K562 (cell line): Measurements from ENCODE around the gene SLC35E2B. TPM values are rescaled to one million over a fixed set of nuclear protein-coding genes. Genes with fewer than 3 reads are reported as not detected.
A peak's percentile ranks its signal among the peaks of the same experiment; 100 is the strongest.

Source experiments
- CC2D1A ChIP-seq: fragments of 450-650 bp; IDR thresholded peaks from 2 replicates; pipeline ENCODE4 v1.6.1; 2017; ENCODE audit warnings: mild to moderate bottlenecking
- ELF1 ChIP-seq: fragments of 200-800 bp; sonication (Bioruptor generic); IDR thresholded peaks from 2 replicates; pipeline ENCODE4 v1.6.1; 2016; ENCODE audit warnings: missing genetic modification characterization, missing compliant biosample characterization
- JUN ChIP-seq, 2 experiments: sonication (generic) in 1 of 2; formaldehyde crosslinking in 1 of 2; IDR thresholded peaks; 2 replicates each; pipeline versions ENCODE4 v1.6.1 to v1.8.0; 2012 to 2022; ENCODE audit warnings: borderline replicate concordance in 2 of 2, mild to moderate bottlenecking in 2 of 2, improper control_type of control experiment in 1 of 2, low read depth in 1 of 2, low read length in 1 of 2, missing genetic modification reagents in 1 of 2
- NONO ChIP-seq, 2 experiments: fragments of 200-400 bp in 1 of 2; fragments of 450-650 bp in 1 of 2; formaldehyde crosslinking in 1 of 2; IDR thresholded peaks; 2 replicates each; pipeline ENCODE4 v1.6.1; 2017; ENCODE audit warnings: low read depth in 2 of 2, mild to moderate bottlenecking in 2 of 2, moderate library complexity in 2 of 2, low read length in 1 of 2
- RBFOX2 ChIP-seq: fragments of 200-400 bp; formaldehyde crosslinking; IDR thresholded peaks from 2 replicates; pipeline ENCODE4 v1.6.1; 2017; ENCODE audit warnings: low read depth, mild to moderate bottlenecking, low read length, moderate library complexity
- TCF7 ChIP-seq: sonication (generic); IDR thresholded peaks from 2 replicates; pipeline ENCODE4 v1.6.1; 2016; ENCODE audit warnings: antibody characterized with exemption, borderline replicate concordance
- TEAD2 ChIP-seq: fragments of 450-650 bp; IDR thresholded peaks from 2 replicates; pipeline ENCODE4 v1.6.1; 2016; ENCODE audit warnings: missing genetic modification characterization, control low read depth, missing compliant biosample characterization
- WHSC1 ChIP-seq: IDR thresholded peaks from one replicate; pipeline ENCODE4 v1.6.1; 2012; ENCODE audit warnings: low read length, control low read depth, inconsistent platforms
- ZBTB11 ChIP-seq, 3 experiments: fragments of 200-800 bp in 1 of 3; fragments of 250-450 bp in 1 of 3; fragments of 450-650 bp in 1 of 3; sonication (Bioruptor Pico) in 1 of 3; sonication (Bioruptor generic) in 1 of 3; formaldehyde crosslinking in 1 of 3; IDR thresholded peaks; 2 replicates each; pipeline versions ENCODE4 v1.6.1 to v1.8.0; 2016 to 2022; ENCODE audit warnings: mild to moderate bottlenecking in 2 of 3, missing genetic modification characterization in 2 of 3, missing compliant biosample characterization in 1 of 3, moderate library complexity in 1 of 3
- ZKSCAN8 ChIP-seq: fragments of 200-800 bp; sonication (Bioruptor generic); IDR thresholded peaks from 2 replicates; pipeline ENCODE4 v1.6.1; 2016; ENCODE audit warnings: missing genetic modification characterization, missing compliant biosample characterization
- ZNF395 ChIP-seq: fragments of 200-800 bp; sonication (Bioruptor generic); IDR thresholded peaks from 2 replicates; pipeline ENCODE4 v1.6.1; 2017; ENCODE audit warnings: missing genetic modification characterization, missing compliant biosample characterization
- polyA plus RNA-seq, 8 experiments: library from polyadenylated mRNA; depleted of rRNA in 4 of 8; stranded (reverse) in 5 of 8; unstranded in 3 of 8; fragments of >200 nt; fragmentation: Nextera tagmentation in 2 of 8; fragmentation: Illumina TruSeq in 1 of 8; extraction: Ambion mirVana in 2 of 8; extraction: Trizol in 1 of 8; gene quantifications; 2 replicates each; pipeline versions ENCODE4 v1.2.1 to v1.2.3, GENCODE V29; 2011 to 2014; ENCODE audit warnings: inconsistent platforms in 1 of 8, missing spikeins in 1 of 8
- total RNA-seq, 7 experiments: library from RNA; depleted of rRNA in 6 of 7; stranded (reverse); fragments of >200 nt in 6 of 7; fragmentation: Illumina TruSeq in 2 of 7; extraction: Trizol in 2 of 7; gene quantifications; 2 replicates each; pipeline versions ENCODE4 v1.2.1 to v1.2.3, GENCODE V29; 2011 to 2021; ENCODE audit warnings: low replicate concordance in 1 of 7

The SLC35E2B gene
- total and polyA plus RNA-seq, 9 of the 15 experiments (the other 6 are each of a cell fraction or from before 2014, with no cell fraction given), result 4.7 to 44.6 (median 20.7) TPM

GRCh38 chr1:1616838-1617237, 75.8 kb downstream of the SLC35E2B start (continued):
- TF ChIP-seq ZNF395 (CRISPR knock-in tag), result no peak
- no peak for TF ChIP-seq JUN (IDR thresholded peaks at IDR 0.05; ENCODE audit: borderline replicate concordance, low read depth, low read length)
- no peak for TF ChIP-seq JUN (CRISPR knock-in tag; IDR thresholded peaks at IDR 0.05; ENCODE audit: borderline replicate concordance)
- TF ChIP-seq WHSC1, result no peak
- no peak for TF ChIP-seq ZKSCAN8 (CRISPR knock-in tag)
- peak; percentile 15; the same call in 1 of the 2 replicates for TF ChIP-seq RBFOX2
- no peak for TF ChIP-seq CC2D1A
- no peak for TF ChIP-seq ELF1 (tag)
- no peak for TF ChIP-seq TEAD2
- TF ChIP-seq TCF7, result no peak
- TF ChIP-seq NONO (IDR thresholded peaks at IDR 0.05; ENCODE audit: low read depth in 2 of 2, low read length in 1 of 2), result no peak
- no peak for TF ChIP-seq ZBTB11 (CRISPR knock-in tag; IDR thresholded peaks at IDR 0.05)
- TF ChIP-seq, all 486 proteins: peak for 3
